Brain microvascular endothelial cell (primary cell): ENCODE data around the gene TNNT2.

Source experiments
- DNase-seq: peaks from one replicate; pipeline ENCODE4 v3.0.0-alpha.2; 2020
- H3K27ac ChIP-seq: fragments of 250-450 bp; sonication (Bioruptor Pico); 2 replicates; pipeline ENCODE4 v1.5.1; 2020; ENCODE audit warnings: mild to moderate bottlenecking, moderate library complexity
- H3K27me3 ChIP-seq: fragments of 250-450 bp; sonication (Bioruptor Pico); replicated peaks from 2 replicates; pipeline ENCODE4 v1.5.1; 2020; ENCODE audit warnings: mild to moderate bottlenecking
- H3K36me3 ChIP-seq: fragments of 250-450 bp; sonication (Bioruptor Pico); replicated peaks from 2 replicates; pipeline ENCODE4 v1.5.1; 2020; ENCODE audit warnings: mild to moderate bottlenecking
- H3K4me3 ChIP-seq: 2 replicates; pipeline ENCODE4 v1.5.1; 2011; ENCODE audit warnings: low read depth, mild to moderate bottlenecking, control low read depth, low read length, moderate library complexity
- in situ Hi-C: cut with HindIII; loops from 2 replicates; pipeline ENCODE4 v1.10.0; 2017; ENCODE audit warnings: low sequenced_read_pairs, low pct_ligation_motif_present
- TF ChIP-seq, protein P1 (sequence below): IDR thresholded peaks from 2 replicates; pipeline ENCODE4 v1.5.1; 2011; ENCODE audit warnings: low read depth, mild to moderate bottlenecking, moderate library complexity, low read length, control low read depth, inconsistent platforms; ENCODE audit errors: missing control alignments

The TNNT2 gene

GRCh38 chr1:201418461-201418860 is 41.0 kb upstream of the TNNT2 start:
- in situ Hi-C loops: no loop called here
- TF ChIP-seq, protein P1, sequence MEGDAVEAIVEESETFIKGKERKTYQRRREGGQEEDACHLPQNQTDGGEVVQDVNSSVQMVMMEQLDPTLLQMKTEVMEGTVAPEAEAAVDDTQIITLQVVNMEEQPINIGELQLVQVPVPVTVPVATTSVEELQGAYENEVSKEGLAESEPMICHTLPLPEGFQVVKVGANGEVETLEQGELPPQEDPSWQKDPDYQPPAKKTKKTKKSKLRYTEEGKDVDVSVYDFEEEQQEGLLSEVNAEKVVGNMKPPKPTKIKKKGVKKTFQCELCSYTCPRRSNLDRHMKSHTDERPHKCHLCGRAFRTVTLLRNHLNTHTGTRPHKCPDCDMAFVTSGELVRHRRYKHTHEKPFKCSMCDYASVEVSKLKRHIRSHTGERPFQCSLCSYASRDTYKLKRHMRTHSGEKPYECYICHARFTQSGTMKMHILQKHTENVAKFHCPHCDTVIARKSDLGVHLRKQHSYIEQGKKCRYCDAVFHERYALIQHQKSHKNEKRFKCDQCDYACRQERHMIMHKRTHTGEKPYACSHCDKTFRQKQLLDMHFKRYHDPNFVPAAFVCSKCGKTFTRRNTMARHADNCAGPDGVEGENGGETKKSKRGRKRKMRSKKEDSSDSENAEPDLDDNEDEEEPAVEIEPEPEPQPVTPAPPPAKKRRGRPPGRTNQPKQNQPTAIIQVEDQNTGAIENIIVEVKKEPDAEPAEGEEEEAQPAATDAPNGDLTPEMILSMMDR: no peak
- DNase-seq: no peak
- H3K27ac ChIP-seq: no peak overlapping the region
- no peak overlapping the region for H3K4me3 ChIP-seq
- H3K27me3 ChIP-seq: peaks cover 9% of the 10 kb centered on the region
- H3K36me3 ChIP-seq: no peaks in the 10 kb centered on the region

- Histone ChIP-seq H3K4me3 (no peak overlapping the region), H3K27me3 (peaks cover 21% of the 10 kb centered on the region), H3K27ac (no peak overlapping the region), H3K36me3 (no peaks in the 10 kb centered on the region)
- in situ Hi-C loops: no loop called here
- no peak for DNase-seq
- TF ChIP-seq, protein P1: no peak
Measured at GRCh38 chr1:201414051-201414738, 36.7 kb upstream of the TNNT2 start.

- TF ChIP-seq, protein P1: no peak
- Histone ChIP-seq H3K27me3 (peaks cover 13% of the 10 kb centered on the region), H3K36me3 (no peaks in the 10 kb centered on the region), H3K4me3 (no peak overlapping the region), H3K27ac (no peak overlapping the region)
- no peak for DNase-seq
- in situ Hi-C loops: no loop called here
Measured at GRCh38 chr1:201411292-201411691, 33.8 kb upstream of the TNNT2 start.

DNA sequence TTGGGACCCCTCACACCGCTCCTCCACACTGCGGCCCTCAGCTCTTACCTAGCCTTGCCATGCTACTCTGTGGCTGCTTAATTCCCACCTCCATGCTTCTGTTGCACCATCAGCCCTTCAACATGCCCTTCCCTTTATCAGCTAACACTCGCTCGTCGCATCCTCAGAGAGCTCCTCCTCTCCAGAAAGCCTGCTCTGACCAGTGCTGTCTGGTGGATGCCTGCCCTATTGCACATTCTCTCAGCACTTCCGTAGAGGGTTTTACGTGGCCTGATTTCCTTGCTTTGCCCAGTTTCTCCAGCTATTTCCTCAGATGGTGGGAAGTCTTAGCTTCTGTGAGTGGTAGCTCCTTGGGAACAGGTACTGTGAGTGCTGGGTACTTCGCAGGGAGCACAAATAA is 32.0 kb upstream of the TNNT2 start:
- H3K4me3 ChIP-seq: no peak overlapping the region
- H3K27ac ChIP-seq: no peak overlapping the region
- peaks cover 14% of the 10 kb centered on the region for H3K27me3 ChIP-seq
- no peaks in the 10 kb centered on the region for H3K36me3 ChIP-seq
- TF ChIP-seq, protein P1: no peak
- DNase-seq: no peak
- in situ Hi-C loops: no loop called here

GRCh38 chr1:201408834-201409200 is 31.3 kb upstream of the TNNT2 start:
- no peak overlapping the region for H3K27ac ChIP-seq
- DNase-seq: no peak
- H3K27me3 ChIP-seq: peaks cover 14% of the 10 kb centered on the region
- in situ Hi-C loops: no loop called here
- TF ChIP-seq, protein P1: no peak
- no peak overlapping the region for H3K4me3 ChIP-seq
- H3K36me3 ChIP-seq: no peaks in the 10 kb centered on the region
